ENCODE measurements around the gene SLC24A2. TPM values are rescaled to one million over a fixed set of nuclear protein-coding genes. Genes with fewer than 3 reads are reported as not detected.

SLC24A2 gene
- polyA plus RNA-seq, 1 donor (not counting 4 experiments of a cell fraction or from before 2014, with no cell fraction given), result not detected

- no peaks in the 10 kb centered on the region for H4K20me1 ChIP-seq (ENCODE audit: control insufficient read depth, extremely low read depth, insufficient read depth, low read length)
- no peaks in the 10 kb centered on the region for H3K9me1 ChIP-seq (ENCODE audit: control insufficient read depth, extremely low read depth, insufficient read depth, low read length)
- H3K9me3 ChIP-seq (ENCODE audit: control insufficient read depth, low read depth, low read length), result no peaks in the 10 kb centered on the region
- DNase-seq (ENCODE audit: low read depth, low spot score) (no peak), FAIRE-seq (no peak)
- no peaks in the 10 kb centered on the region for H3K79me2 ChIP-seq (ENCODE audit: control insufficient read depth, insufficient read depth, low read length)
- H3K9ac ChIP-seq (ENCODE audit: control insufficient read depth, extremely low read depth, insufficient read depth, low read length), result no peak overlapping the region
- dilution Hi-C loops (cut with MboI; ENCODE audit: extremely low pct_ligation_motif_present, low sequenced_read_pairs), result no loop called here
- no peak overlapping the region for H3K4me3 ChIP-seq (ENCODE audit: control insufficient read depth in 2 of 3, extremely low read depth in 1 of 3, insufficient read depth in 2 of 3, low read depth in 1 of 3, low read length in 3 of 3)
- H3K4me1 ChIP-seq (ENCODE audit: control insufficient read depth, extremely low read depth, insufficient read depth, low read length), result no peaks in the 10 kb centered on the region
- no peaks in the 10 kb centered on the region for H3K36me3 ChIP-seq (ENCODE audit: control insufficient read depth in 2 of 2, extremely low read depth in 1 of 2, insufficient read depth in 2 of 2, low read length in 2 of 2)
- no peak overlapping the region for H3K4me2 ChIP-seq (ENCODE audit: control insufficient read depth, extremely low read depth, insufficient read depth, low read depth, low read length)
- no peak overlapping the region for H3K27ac ChIP-seq (ENCODE audit: control insufficient read depth, insufficient read depth, low read length)
- no peaks in the 10 kb centered on the region for H3K27me3 ChIP-seq (ENCODE audit: control insufficient read depth, extremely low read depth, insufficient read depth, low read length)
- no peak overlapping the region for H2AFZ ChIP-seq (ENCODE audit: control insufficient read depth, low read length)
- TF ChIP-seq CTCF (optimal IDR thresholded peaks at IDR 0.05 in 1 of 3, IDR thresholded peaks at IDR 0.05 in 1 of 3, conservative IDR thresholded peaks at IDR 0.05 in 1 of 3; ENCODE audit: extremely low read depth in 1 of 3, insufficient read depth in 2 of 3, low read length in 3 of 3) (no peak), EZH2 (IDR thresholded peaks at IDR 0.05; ENCODE audit: low read length) (no peak)
These were observed 6.8 kb downstream of the SLC24A2 start for GRCh38 chr9:19782005-19782404.

GRCh38 chr9:19781240-19781639 lies 7.6 kb downstream of the SLC24A2 start:
- H2AFZ ChIP-seq (ENCODE audit: control insufficient read depth, low read length), result no peak overlapping the region
- H3K4me2 ChIP-seq (ENCODE audit: control insufficient read depth, extremely low read depth, insufficient read depth, low read depth, low read length), result no peak overlapping the region
- H3K9me3 ChIP-seq (ENCODE audit: control insufficient read depth, low read depth, low read length), result no peaks in the 10 kb centered on the region
- H4K20me1 ChIP-seq (ENCODE audit: control insufficient read depth, extremely low read depth, insufficient read depth, low read length), result no peaks in the 10 kb centered on the region
- no peaks in the 10 kb centered on the region for H3K79me2 ChIP-seq (ENCODE audit: control insufficient read depth, insufficient read depth, low read length)
- H3K9ac ChIP-seq (ENCODE audit: control insufficient read depth, extremely low read depth, insufficient read depth, low read length), result no peak overlapping the region
- no peak for FAIRE-seq
- no peak for TF ChIP-seq EZH2 (IDR thresholded peaks at IDR 0.05; ENCODE audit: low read length)
- TF ChIP-seq CTCF (optimal IDR thresholded peaks at IDR 0.05 in 1 of 3, IDR thresholded peaks at IDR 0.05 in 1 of 3, conservative IDR thresholded peaks at IDR 0.05 in 1 of 3; ENCODE audit: extremely low read depth in 1 of 3, insufficient read depth in 2 of 3, low read length in 3 of 3), result no peak
- DNase-seq (ENCODE audit: low read depth, low spot score), result no peak
- no peaks in the 10 kb centered on the region for H3K4me1 ChIP-seq (ENCODE audit: control insufficient read depth, extremely low read depth, insufficient read depth, low read length)
- H3K36me3 ChIP-seq (ENCODE audit: control insufficient read depth in 2 of 2, extremely low read depth in 1 of 2, insufficient read depth in 2 of 2, low read length in 2 of 2), result no peaks in the 10 kb centered on the region
- no peaks in the 10 kb centered on the region for H3K9me1 ChIP-seq (ENCODE audit: control insufficient read depth, extremely low read depth, insufficient read depth, low read length)
- no peak overlapping the region for H3K27ac ChIP-seq (ENCODE audit: control insufficient read depth, insufficient read depth, low read length)
- no peaks in the 10 kb centered on the region for H3K27me3 ChIP-seq (ENCODE audit: control insufficient read depth, extremely low read depth, insufficient read depth, low read length)
- H3K4me3 ChIP-seq (ENCODE audit: control insufficient read depth in 2 of 3, extremely low read depth in 1 of 3, insufficient read depth in 2 of 3, low read depth in 1 of 3, low read length in 3 of 3), result no peak overlapping the region
- dilution Hi-C loops (cut with MboI; ENCODE audit: extremely low pct_ligation_motif_present, low sequenced_read_pairs), result no loop called here

Measured in keratinocyte (primary cell).